ENCODE measurements around the gene NEGR1.

Gene NEGR1

DNA sequence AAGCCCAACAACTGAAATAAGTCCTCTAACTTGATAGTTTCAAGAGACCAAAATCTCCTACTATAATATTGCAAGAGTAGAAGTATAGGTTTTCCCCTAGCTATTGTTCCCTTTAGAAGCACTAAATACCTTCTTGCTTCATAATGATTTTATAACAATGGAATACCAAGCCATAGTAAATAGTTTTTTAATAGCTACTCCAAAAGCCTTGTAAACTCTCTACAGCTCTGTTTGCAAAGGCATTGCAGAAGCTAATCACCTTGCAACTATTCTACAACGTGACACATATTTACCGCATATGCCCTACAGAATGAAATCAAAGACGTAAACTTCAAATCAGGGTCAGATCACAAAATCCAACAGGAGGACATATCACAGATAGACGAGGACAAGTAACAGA, 750.0 kb downstream of the NEGR1 start:
- DNase-seq = no peak

DNA sequence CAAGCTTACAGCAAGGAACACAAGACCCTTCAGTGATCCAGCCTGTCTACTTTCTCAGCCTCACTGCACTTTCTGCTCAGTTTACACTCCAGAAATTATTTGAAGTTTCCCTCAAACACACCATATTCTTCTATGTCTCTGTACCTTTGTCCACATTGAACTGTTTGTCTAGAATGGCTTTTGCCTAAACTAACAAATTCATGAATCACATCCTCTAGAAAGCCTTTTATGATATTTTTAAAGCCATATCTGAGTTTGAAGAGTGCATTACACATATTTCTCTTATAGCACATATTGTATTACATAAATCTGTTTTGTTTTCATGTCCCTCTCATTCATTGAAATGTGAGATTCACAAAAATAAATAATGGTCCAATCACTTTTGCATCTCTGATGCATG, 755.5 kb downstream of the NEGR1 start:
- DNase-seq = no peak

DNA sequence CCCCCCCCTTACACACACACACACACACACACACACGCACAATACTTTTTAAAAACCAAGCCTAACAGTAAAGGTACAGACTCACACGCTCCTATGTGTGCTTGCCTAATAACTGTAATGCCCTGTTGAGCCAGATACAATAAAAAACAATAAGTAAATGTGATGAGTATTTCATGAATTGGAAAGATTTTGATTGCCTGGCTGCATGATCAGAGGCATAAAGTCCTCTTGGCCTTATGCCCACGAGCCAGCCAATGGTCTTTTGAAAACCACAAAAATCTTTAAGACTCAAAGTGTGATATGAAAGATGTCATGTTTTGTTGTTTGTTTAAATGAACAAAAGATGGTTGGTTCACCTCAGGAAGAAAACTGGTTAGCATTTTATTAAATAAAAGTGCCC, 759.6 kb downstream of the NEGR1 start:
- DNase-seq = no peak

DNA sequence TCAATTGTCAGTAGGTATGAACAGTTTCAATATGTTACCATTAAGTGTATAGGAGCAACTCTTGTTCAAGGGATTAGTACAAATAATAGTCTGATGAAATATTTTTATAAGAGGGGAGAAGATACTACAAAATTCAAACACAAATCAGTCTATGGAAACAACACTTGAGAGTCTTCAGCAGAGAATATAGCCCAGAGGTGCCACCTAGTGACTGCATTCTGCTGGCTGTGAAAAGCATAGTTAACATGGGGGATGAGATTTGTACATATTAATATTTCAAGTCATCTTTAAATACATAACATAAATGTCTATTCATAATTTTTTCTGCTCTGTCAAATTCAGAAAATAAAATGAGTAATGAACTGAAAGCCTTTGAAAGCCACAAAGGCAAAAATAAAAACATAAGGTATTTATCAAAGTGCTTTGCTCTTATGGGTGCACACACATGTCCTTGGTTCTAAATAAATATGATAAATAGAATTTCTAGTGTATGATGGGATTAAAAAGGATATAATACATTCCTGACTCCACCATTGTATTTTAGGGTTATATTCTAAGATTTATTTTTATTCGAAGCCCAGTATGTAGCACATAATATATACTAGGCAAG, 760.6 kb downstream of the NEGR1 start:
- DNase-seq = peak; percentile 58

DNA sequence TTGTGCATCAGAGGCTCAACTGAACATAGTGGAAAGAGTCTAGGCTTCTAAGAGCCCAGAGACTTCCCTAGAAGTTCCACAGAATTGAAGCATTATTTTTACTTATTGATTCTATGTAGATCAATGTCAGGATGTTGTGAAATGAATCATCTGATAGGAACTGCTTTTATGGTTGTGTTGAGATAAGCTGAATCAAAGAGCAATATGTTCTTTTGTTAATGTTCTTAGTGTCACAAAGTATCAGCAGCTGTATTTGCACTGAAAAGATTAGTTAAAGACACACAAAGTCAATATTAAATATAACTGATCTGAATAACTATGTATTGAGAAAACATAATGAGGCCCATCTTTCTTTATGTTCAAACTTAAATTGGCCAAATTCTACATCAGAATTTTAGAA, 770.8 kb downstream of the NEGR1 start:
- no peak for DNase-seq

DNA sequence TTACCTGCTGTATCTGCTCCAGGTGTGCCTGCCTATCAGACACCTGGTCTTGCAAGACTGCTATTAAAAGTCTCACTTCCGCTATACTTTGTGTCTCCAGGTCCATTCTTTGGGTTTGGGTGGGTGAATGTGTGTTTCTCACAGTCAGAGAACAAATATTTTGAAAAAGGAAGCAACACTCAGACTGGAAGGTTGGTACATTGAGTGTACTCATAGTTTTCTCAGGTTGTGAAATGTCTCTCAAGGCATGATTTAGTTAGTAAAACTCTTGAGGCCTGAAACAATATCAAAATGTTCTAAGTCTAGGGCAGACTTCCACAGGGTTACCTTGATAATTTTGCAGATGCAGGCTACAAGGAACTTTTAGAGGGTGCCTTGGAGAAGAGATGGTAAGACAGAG, 771.6 kb downstream of the NEGR1 start:
- no peak for DNase-seq

DNA sequence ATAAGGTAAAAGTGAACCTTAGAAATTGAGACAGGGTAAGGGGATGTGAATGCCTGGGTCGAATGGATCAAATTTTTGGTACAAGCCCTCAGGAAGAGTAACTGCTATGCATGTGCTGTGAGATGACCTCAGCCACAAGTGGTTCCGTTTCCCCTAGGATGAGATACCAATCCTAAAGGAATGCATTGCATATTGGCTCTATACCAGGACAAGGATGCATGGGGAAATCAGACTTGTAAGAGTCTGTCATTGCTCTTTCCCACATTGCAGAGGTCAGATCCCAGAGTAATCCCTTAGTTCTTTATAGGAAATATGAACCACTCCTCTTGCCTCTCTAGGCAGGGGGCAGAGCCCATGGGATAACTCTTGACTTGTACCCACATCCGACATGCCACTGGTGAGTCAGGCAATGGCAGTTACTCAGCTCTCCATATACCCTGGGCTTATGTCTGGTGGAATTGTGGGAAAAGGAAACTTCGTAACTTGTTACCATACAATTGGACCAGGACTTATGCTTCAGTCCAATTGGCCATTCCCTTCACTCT, 773.2 kb downstream of the NEGR1 start:
- no peak for DNase-seq

DNA sequence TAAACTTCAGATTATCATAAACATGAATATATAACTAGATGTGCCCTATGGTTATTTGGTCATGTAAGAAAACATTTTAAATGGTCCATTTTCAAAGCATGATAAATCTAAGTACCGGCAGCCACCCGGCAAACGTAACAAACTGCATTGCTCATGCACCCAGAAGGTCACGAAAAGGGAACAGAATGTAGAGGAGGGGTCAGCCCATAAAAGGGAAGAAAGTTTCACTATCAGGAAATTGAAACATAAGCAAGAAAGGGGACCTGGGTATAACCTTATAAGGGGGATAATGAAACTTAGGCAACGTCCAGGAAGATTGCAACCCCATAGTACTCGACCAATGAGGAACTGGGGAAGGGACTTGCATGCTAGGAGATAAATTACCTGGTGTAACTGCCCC, 780.3 kb downstream of the NEGR1 start:
- DNase-seq = no peak

DNA sequence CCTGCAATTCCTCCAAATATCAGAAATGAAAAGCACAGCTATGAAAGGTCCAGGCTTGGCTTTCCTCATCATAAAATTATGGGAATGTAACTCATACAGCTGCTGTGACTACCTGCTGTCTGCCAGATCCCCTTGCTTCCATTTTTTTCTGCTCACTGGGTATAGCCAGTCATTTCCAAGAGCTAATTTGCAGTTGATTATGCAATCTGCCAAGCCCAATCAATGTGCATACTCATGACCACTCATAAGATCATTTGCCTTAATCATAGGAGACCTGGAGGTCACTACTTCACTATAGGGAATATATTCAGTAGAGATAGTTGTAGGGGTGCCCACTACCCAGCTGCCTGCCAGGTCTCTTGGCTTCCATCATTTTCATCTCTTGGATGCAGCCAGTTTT, 783.8 kb downstream of the NEGR1 start:
- DNase-seq = no peak

DNA sequence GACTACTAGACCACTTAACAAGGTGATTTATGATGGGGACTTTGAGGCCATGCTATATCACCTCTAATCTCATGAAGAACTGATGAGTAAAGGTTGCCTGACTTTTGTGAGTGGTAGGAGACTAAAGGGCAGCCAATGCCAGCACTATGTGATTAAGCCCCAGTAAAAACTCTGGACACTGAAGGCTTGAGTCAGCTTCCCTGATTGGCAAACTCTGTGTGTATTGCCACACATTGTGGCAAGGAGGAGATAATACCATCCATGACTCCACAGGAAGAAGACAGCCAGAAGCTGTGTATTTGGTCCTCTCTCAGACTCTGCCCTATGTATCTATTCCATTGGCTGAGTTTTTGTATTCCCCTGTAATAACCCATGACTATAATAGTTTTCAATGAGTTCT, 788.2 kb downstream of the NEGR1 start:
- DNase-seq = no peak

DNA sequence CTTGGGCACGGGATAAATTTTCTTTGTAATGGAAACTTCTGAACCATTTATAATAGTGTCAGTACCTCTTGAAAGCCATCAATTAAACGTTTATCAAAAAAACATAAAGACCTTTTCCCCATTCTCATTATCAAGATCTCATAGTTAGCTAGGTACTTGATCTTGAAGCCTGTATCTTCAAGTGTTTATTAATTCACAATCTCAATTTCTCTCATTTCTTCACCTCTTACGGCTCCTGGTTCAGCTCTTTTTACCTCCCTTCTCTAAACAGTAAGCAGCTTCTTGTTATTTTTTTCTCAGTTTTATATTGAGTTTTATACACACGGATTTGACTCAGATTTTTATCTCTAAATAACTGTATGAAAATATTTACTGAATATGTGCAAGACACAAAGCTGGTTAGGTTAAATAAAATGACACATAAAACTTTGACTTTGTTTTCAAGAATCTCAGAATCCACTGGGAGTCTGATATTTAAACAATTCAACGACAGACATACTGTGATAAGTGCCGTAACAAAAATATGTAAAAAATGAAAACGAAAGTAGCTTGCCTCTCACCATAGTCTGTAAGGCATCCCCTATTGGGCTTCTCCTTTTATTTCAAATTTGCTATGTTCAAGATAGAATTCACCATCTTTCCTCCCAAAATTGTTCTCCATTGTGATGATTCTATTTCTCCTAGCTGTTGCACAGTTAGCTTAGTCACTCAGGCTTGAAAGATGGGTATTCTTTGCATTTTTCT, 789.9 kb downstream of the NEGR1 start:
- DNase-seq = no peak

DNA sequence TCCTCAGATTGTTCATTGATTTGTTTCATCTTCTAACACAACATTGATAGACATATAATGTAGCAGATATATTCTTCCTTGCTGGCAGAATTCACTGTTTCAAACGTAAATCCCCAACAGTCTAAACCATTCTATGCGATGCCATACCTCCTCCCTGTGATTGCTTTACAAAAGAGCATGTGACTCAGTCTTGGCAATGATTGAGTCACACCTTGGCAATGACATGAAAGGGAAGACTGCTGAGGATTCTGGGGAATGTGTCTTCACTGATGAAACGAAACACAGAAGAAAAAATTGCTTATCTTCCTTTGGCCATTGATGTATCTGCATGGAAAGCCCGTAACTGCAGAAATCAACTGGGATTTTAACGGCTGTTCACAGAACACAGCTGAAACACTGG, 791.9 kb downstream of the NEGR1 start:
- DNase-seq = no peak

DNA sequence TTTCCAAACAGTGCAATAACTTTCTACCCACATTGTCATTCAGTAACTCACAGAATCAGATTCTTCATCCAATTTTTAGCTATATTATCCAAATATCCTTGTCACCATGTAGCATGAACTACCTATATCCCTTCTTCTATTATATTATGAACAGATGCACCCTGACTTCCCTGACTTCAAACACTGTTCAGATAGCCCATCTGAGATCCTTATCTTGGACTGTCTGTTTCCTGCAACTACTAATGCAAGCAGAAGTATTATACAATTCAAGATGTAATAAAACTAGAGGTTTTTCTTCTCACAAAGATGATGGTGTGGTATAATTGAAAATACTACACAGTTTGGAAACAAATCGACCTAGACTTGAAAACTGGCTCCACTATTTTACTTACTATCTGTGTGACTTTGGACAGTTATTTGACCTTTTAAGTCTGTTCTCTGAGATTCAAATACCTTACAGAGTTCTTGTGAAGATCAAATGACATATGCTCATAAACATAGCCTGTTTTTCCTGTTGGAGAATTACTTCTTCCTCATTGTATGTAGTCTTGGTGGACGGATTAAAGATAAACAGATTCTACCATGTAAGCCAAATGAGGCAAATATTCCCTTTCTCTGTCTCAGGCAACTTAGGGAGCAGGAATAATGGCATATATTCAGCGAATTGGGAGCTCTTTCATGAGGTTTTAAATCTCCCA, 793.6 kb downstream of the NEGR1 start:
- no peak for DNase-seq

DNA sequence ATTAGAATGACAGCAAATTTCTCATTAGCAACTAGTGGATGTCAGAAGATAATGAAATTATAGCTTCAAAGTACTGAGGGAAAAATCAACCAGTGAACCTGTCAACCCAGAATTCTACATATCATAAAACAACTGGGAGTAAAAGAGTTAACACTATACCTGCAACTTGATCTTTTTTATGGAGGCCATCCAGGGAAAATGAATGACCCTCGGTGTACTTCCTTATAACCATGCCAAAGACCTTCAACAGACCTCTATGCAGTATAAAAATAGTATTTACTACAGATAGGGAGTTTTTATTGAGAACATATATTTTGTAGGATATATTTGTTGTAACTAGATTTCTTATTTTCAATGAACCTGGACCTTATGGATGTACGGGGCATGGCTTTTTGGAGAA, 809.0 kb downstream of the NEGR1 start:
- no peak for DNase-seq

DNA sequence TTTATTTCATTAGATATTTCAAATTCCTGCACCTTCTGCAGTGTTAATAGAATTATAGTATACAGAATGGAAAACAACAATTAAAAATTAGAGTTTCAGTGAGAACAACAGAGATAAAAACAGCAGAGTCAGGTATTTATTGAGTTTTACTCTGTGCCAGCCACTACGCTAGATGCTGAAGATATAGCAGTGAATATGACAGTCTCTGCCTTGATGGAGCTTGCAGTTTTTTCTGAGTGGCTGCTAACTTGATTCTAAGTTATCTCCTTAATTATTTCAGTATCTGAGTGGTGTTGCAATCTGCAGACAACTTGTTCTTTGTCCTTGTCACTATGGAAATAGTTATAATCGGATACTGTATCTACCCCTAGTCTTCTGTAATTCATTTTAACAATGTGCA, 817.2 kb downstream of the NEGR1 start:
- DNase-seq = no peak

DNA sequence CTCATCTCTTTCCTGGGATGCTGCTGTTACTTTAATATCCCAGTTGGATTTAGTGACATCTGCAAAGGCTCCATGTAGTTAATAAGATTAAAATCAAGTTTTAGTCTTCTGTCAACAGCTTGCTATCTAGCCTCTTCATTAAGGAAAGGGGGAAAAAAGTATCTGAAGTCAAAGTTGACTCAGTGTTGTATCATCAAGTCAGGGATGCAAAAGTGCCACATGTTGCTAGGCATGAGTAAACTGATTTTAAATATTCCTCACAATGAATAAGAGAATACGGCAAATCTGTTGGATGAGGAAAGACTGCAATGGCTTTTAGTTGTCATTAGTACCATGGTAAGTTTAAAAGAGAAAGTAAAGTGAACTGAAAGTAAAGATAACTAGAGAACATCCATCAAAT, 818.3 kb downstream of the NEGR1 start:
- no peak for DNase-seq

DNA sequence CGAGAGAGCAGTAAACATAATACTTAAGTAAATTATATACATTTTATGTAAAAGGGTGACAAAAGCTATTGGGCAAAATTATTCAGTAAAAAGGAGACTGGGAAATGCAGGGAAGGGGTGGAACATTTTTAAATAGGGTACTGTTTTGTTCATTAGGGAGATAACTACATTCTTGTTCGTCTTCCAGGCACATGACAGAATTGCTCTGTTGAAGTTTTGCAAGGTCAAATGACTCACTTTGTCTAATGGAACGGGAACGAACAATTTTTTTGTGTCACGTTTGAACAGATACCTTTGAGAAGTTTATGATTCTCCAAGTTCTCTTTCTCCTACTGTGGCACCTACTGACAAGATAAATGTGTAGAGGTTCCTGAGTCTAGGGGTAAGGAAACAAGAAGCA, 819.2 kb downstream of the NEGR1 start:
- no peak for DNase-seq

DNA sequence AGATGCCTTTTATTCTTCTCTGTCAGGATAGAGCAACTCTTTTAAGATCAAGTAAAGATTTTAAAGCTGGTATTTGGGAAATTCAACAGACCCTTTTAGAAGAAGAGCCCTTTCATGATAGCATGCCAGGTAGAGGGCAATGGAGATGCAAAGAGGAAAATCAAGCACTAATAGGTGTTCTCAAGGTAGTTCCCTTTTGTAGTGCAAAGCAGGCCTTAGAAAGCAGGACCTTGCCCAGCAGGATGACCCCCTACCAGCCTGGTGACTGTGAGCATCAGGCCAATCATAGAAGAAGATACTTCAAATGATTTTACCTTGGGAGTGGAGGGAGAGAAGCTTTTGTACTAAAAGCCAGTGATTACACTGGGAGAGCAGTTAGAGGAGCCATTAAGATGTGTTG, 820.1 kb downstream of the NEGR1 start:
- DNase-seq = no peak

DNA sequence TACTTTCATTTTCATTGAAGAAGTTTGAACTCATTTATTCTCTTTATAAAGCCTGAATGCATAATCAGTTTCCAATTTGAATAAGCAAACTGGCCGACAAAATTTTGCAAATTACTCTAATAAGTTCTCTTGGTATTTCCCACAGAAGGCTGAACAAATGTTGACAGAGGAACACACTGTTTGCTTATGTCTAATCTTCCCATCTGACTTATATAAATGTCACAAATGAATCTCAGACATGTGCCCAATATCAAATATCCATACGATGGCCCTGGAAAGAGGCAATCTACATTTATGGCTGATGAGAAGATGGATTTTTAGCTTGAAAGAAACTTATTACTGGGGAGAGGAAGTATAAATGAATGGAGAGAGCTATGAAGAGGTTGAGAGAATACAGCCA, 820.9 kb downstream of the NEGR1 start:
- no peak for DNase-seq

DNA sequence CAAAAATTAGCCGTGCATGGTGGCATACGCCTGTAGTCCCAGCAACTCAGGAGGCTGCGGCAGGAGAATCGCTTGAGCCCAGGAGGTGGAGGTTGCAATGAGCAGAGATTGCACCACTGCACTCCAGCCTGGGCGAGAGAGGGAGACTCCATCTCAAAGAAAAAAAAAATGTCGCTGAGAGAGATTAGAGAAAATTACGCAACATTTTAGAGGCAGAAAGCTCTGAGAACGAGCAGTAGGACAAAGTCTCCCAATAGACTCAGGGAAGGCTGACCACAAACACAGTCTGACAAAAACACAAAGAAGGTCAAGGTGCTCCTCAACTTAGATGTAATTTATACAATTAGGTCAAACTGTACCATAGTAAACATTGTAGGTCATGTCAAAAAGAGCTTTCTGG, 833.9 kb downstream of the NEGR1 start:
- no peak for DNase-seq

DNA sequence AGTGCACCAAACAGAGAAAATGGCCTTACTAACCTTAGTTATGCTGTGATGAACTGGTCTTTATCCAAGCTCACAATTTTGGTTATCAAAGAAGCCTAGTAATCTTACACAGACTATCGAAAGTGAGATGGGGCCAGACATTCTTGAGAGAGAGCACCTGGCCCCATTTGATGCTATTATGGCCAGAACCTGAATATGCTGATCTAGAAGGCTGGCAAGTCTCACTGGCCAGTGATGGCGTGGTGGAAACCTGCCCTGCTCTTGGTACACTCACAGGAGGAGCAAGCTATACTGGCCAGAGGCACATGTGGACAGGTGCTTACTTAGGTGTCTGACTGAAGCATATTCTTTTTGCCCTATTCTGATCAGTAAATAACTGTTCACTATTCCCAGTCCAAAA, 843.7 kb downstream of the NEGR1 start:
- DNase-seq = no peak

DNA sequence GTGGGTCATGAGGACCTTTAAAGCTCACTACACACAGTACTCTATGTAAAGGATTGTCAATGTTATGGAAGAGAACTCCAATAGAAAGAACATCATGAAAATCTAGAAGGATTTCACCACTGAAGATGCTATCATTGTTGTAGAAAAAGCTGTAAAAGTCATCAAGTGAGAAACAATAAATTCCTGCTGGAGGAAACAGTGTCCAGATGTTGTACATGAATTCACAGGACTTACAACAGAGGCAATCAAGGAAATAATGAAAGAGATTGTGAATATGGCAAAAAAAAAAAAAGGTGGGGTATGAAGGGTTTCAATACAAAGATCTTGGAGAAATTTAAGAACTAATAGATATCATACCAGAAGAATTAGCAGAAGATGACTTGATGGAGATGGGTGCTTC, 846.4 kb downstream of the NEGR1 start:
- DNase-seq = no peak

DNA sequence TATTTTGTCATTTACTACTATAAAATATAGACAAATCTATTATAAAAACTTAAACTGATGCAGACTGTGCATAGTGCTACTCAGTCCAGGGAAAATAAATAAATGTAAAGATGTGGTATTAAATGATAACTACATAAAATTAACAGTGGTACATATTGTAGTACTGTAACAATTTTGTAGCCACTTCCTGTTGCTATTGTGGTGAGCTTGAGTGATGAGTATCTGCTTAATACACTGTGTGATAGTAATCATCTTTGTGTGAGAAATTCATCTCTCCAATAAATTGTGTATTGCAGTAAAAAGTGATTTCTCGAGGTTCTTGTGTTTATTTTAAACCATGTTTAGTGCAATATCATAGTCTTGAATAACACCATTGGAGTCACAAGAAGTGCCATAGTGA, 848.1 kb downstream of the NEGR1 start:
- no peak for DNase-seq

DNA sequence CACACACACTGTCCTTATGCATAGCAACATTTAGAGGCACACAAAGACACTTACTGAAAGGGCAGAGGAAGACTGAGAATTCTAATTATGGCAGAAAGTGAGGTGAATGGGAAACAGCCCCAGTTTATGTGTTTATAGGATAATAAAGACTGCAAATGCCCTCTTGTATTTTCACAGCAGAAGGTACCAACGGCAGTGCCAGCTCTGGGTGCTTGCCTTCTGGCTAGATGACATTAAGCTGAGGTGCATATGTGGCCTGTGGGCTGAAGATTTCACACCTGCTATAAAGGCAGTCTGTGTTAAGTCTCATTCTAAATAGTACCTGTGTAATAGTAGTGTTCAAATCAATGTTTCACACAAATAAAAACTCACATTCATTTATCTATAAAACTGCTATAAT, 854.3 kb downstream of the NEGR1 start:
- DNase-seq = no peak

Measured in midbrain (tissue), 1 donor.